ENCODE results near the gene ZNF783. TPM values are rescaled to one million over a fixed set of nuclear protein-coding genes. Genes with fewer than 3 reads are reported as not detected.

ZNF783 gene
- total and polyA plus RNA-seq, 9 of the 15 experiments (the other 6 are each of a cell fraction or from before 2014, with no cell fraction given), result 0.66 to 11.2 (median 5.4) TPM

GRCh38 chr7:149226840-149227494, 35.0 kb upstream of the ZNF783 start (continued):
- peak; percentile 12 for TF ChIP-seq CHD7 (IDR thresholded peaks at IDR 0.05; ENCODE audit: low read depth, low read length)
